Naive thymus-derived CD4-positive, alpha-beta T cell (primary cell): Measurements from ENCODE around the gene SBK2. TPM values are rescaled to one million over a fixed set of nuclear protein-coding genes. Genes with fewer than 3 reads are reported as not detected.

Experiments
- ATAC-seq: fragments of 150-1000 bp; cut with Tn5 transposase; 2 replicates; pipeline ENCODE4 v1.10.0; 2021; ENCODE audit warnings: mild to moderate bottlenecking, moderate library complexity
- CTCF ChIA-PET: fragments of 350-600 bp; sonication (Branson Sonifier 250); formaldehyde crosslinking; loops from one replicate; lab custom pipeline; 2021; ENCODE audit warnings: antibody characterized with exemption; lab: Charles Lee
- POLR2A ChIA-PET: fragments of 350-600 bp; sonication (Branson Sonifier 250); formaldehyde crosslinking; loops from one replicate; lab custom pipeline; 2021; ENCODE audit warnings: antibody characterized with exemption, inconsistent platforms; lab: Charles Lee
- DNase-seq, 9 donors: peaks; one replicate each; pipeline versions ENCODE4 v3.0.0 to v3.0.0-alpha.2; 2020 to 2022; ENCODE audit warnings: mixed read lengths in 1 of 9
- H3K27ac ChIP-seq: one replicate; pipeline ENCODE4 v1.7.0; 2013; ENCODE audit warnings: mild to moderate bottlenecking, low read depth, low read length, moderate library complexity
- H3K27me3 ChIP-seq, 2 donors: one replicate each; pipeline ENCODE4 v1.7.0; 2013; ENCODE audit warnings: low read length in 2 of 2, mild to moderate bottlenecking in 2 of 2, moderate library complexity in 2 of 2; ENCODE audit not compliant: control insufficient read depth in 2 of 2, insufficient read depth in 2 of 2
- H3K36me3 ChIP-seq, 3 experiments: 1 replicate in 2 of 3; 2 replicates in 1 of 3; pipeline ENCODE4 v1.7.0; 2013; ENCODE audit warnings: low read length in 3 of 3, mild to moderate bottlenecking in 3 of 3, moderate library complexity in 1 of 3; ENCODE audit not compliant: insufficient read depth in 3 of 3, control insufficient read depth in 2 of 3
- H3K4me1 ChIP-seq, 2 donors: one replicate each; pipeline ENCODE4 v1.7.0; 2013; ENCODE audit warnings: low read length in 2 of 2, mild to moderate bottlenecking in 2 of 2, moderate library complexity in 1 of 2; ENCODE audit not compliant: control insufficient read depth in 2 of 2, insufficient read depth in 2 of 2
- H3K4me3 ChIP-seq: 2 replicates; pipeline ENCODE4 v1.7.0; 2013; ENCODE audit warnings: mild to moderate bottlenecking, low read length
- H3K9me3 ChIP-seq, 3 experiments: 1 replicate in 2 of 3; 2 replicates in 1 of 3; pipeline ENCODE4 v1.7.0; 2013; ENCODE audit warnings: low read length in 3 of 3; ENCODE audit not compliant: control insufficient read depth in 2 of 3
- H3K27ac Mint-ChIP-seq, 9 donors: one replicate each; pipeline ENCODE4 v1.8.0; 2020 to 2022; ENCODE audit warnings: mixed read lengths in 9 of 9, mild to moderate bottlenecking in 8 of 9, moderate library complexity in 5 of 9, inconsistent platforms in 2 of 9
- H3K27me3 Mint-ChIP-seq, 5 donors: one replicate each; pipeline ENCODE4 v1.8.0; 2021 to 2022; ENCODE audit warnings: mixed read lengths in 5 of 5, mild to moderate bottlenecking in 1 of 5
- H3K36me3 Mint-ChIP-seq, 5 donors: one replicate each; pipeline ENCODE4 v1.8.0; 2020 to 2022; ENCODE audit warnings: mixed read lengths in 5 of 5, mild to moderate bottlenecking in 3 of 5, inconsistent platforms in 1 of 5
- H3K4me1 Mint-ChIP-seq, 7 donors: one replicate each; pipeline ENCODE4 v1.8.0; 2020 to 2022; ENCODE audit warnings: mixed read lengths in 7 of 7, mild to moderate bottlenecking in 3 of 7, inconsistent platforms in 1 of 7
- H3K4me3 Mint-ChIP-seq, 10 donors: one replicate each; pipeline ENCODE4 v1.8.0; 2020 to 2022; ENCODE audit warnings: mild to moderate bottlenecking in 10 of 10, mixed read lengths in 10 of 10, moderate library complexity in 6 of 10, inconsistent platforms in 2 of 10
- H3K9me3 Mint-ChIP-seq, 11 donors: one replicate each; pipeline ENCODE4 v1.8.0; 2020 to 2022; ENCODE audit warnings: mixed read lengths in 11 of 11, mild to moderate bottlenecking in 4 of 11, inconsistent platforms in 1 of 11, moderate library complexity in 1 of 11
- intact Hi-C, 2 donors: fragments of 100-400 bp; cut with micrococcal nuclease; formaldehyde crosslinking; loops; one replicate each; pipeline ENCODE4 v1.15.1; 2023
- polyA plus RNA-seq, 2 donors: library from polyadenylated mRNA; unstranded; fragments of 300-500 nt; fragmentation: Illumina TruSeq; gene quantifications; one replicate each; pipeline ENCODE4 v1.2.3, GENCODE V29; 2021
- total RNA-seq, 6 experiments: library from RNA in 5 of 6; stranded (reverse) in 5 of 6; gene quantifications; 1 replicate in 5 of 6; 2 replicates in 1 of 6; pipeline ENCODE4 v1.2.3 and lab custom pipeline; 2021 to 2026

Gene SBK2
- total and polyA plus RNA-seq, 7 experiments from 2014 or later, result not detected

DNA sequence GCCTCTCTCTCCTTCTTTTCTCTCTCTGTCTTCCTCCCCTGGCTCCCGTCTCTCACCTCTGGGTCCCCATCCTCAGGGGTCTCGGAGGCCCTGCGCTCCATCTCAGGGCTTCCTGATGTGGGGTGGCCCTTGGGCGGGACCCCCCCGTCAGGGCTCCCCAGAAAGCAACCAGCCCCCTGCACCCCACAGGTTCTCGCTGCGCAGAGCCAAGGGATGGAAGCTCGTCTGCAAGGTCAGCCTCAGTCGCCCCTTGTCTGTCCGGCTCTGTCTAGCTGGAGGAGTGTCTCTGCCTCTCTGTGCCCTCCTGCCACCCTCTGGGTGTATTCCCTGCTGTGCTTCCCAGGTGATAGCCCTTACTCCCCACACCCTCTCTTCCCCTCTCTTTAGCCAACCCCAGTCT lies 8.5 kb upstream of the SBK2 start, which contains the start of gene SBK3:
Gene SBK3 (minus strand): TSS at position 101 of the 400 bp plus-strand sequence. CDS start 0 bp downstream, at position 101.
- Histone ChIP-seq H3K27ac (no peak within 1 kb of the TSS), H3K4me1 (no peaks in the 10 kb centered on the region), H3K4me3 (no peak within 1 kb of the TSS), H3K9me3 (no peaks in the 10 kb centered on the region), H3K27me3 (no peaks in the 10 kb centered on the region), H3K36me3 (no peaks in the 10 kb centered on the region)
- ATAC-seq, result no peak
- no peak for DNase-seq
- intact Hi-C loops, result no loop called here
- Mint-ChIP-seq H3K9me3 (peaks cover 0 to 6% (median 0%) of the 10 kb centered on the region in 11 donors), H3K36me3 (no peaks in the 10 kb centered on the region), H3K27ac (peak within 1 kb of the TSS in 2 of 9 donors; percentile 23 to 25), H3K4me3 (no peak within 1 kb of the TSS), H3K4me1 (peaks cover 0 to 10% (median 0%) of the 10 kb centered on the region in 7 donors), H3K27me3 (peaks cover 11 to 38% (median 21%) of the 10 kb centered on the region in 5 donors)
- CTCF ChIA-PET, result no interaction called here
- POLR2A ChIA-PET, result no interaction called here

DNA sequence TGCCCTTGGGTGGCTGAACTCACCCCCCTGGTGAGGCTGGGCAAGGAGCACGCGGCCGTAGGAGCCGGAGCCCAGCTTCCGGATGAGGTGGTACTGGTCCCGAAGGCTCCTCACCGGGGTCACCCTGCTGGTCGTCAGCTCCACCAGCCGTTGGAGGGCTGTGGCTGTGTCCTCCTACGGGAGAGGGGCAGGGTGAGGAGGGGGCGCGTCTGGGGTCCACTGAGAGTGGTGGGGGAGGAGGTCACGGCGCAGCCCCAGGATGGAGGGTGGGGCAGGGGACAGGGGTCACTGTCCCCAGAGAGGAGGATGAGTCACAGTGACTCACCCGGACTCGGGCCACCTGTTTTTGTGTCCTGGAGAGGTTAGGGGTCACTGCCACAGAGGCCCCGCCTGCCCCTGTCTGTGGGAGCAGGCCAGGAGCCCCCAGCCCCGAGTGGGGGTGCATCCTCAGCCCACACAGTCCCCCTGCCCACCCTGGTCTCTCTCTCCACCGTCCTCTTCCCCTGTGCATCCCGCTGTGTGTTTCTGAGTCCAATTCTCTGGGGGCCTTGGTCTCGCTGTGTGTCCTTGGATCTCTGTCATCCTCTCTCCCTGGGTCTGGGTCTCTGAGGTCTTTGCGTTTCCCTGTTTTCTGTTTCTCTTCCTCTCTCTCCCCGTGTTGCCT lies 8.0 kb upstream of the SBK2 start:
- H3K27me3 ChIP-seq, result no peaks in the 10 kb centered on the region
- H3K36me3 ChIP-seq, result no peaks in the 10 kb centered on the region

DNA sequence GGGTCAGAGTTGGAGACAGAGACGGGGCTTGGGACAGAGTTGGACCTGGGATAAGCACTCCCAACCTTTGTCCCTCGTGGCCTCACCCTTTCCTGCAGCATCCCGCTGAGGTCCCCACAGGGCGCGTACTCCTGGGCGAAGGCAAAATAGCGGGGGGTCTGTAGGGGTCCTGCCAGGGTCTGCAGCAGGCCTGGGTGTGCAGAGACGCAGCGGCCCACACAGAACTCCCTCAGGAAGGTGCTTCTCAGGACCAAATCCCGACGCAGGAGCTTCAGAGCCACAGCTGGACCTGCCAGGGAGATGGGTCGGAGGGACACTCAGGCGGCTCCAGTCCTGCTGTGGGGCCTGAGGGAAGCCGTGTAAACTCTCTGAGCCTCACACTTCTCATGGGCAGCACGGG lies 7.1 kb upstream of the SBK2 start:
- ATAC-seq (no peak), DNase-seq (no peak)
- Mint-ChIP-seq H3K27ac (no peak overlapping the region), H3K27me3 (peaks cover 11 to 38% (median 21%) of the 10 kb centered on the region in 5 donors), H3K9me3 (peaks cover 0 to 6% (median 0%) of the 10 kb centered on the region in 11 donors), H3K36me3 (no peaks in the 10 kb centered on the region), H3K4me3 (no peak overlapping the region), H3K4me1 (peaks cover 0 to 10% (median 0%) of the 10 kb centered on the region in 7 donors)
- intact Hi-C loops, result no loop called here
- Histone ChIP-seq H3K27ac (no peak overlapping the region), H3K4me1 (no peaks in the 10 kb centered on the region), H3K27me3 (no peaks in the 10 kb centered on the region), H3K4me3 (no peak overlapping the region), H3K9me3 (no peaks in the 10 kb centered on the region), H3K36me3 (no peaks in the 10 kb centered on the region)
- POLR2A ChIA-PET, result no interaction called here
- CTCF ChIA-PET, result no interaction called here

More for the DNA sequence above, 8.0 kb upstream of the SBK2 start:
- no peak for DNase-seq
- no peaks in the 10 kb centered on the region for H3K9me3 ChIP-seq
- ATAC-seq, result no peak
- ChIA-PET POLR2A (no interaction called here), CTCF (no interaction called here)
- peaks cover 0 to 6% (median 0%) of the 10 kb centered on the region in 11 donors for H3K9me3 Mint-ChIP-seq
- no peaks in the 10 kb centered on the region for H3K36me3 Mint-ChIP-seq
- intact Hi-C loops, result no loop called here
- H3K27ac ChIP-seq, result no peak overlapping the region
- H3K4me1 ChIP-seq, result no peaks in the 10 kb centered on the region
- no peak overlapping the region for H3K4me3 ChIP-seq
- H3K4me1 Mint-ChIP-seq, result peaks cover 0 to 10% (median 0%) of the 10 kb centered on the region in 7 donors
- H3K4me3 Mint-ChIP-seq, result no peak overlapping the region
- peak overlapping the region in 1 of 9 donors; percentile 23 for H3K27ac Mint-ChIP-seq
- peaks cover 11 to 38% (median 21%) of the 10 kb centered on the region in 5 donors for H3K27me3 Mint-ChIP-seq

DNA sequence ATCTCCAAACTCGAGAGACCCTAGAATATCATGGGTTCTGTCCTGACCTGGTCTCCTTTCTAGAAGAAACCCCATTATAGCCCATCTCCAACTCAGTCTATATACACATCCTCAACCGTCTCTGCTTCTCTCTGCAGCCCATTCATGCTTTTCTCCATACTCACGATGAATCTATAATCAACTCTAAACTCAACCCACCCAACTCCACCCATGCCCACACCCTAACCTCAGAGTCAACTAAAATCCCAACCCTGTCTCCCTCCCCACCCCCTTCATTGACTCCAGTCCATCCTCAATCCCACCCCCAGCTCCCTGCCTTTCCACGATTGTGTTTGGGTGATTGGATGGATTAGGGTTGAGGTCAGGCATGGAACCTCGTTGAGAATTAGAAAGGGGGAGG lies 6.6 kb upstream of the SBK2 start:
- H3K4me3 Mint-ChIP-seq, result no peak overlapping the region
- H3K27me3 Mint-ChIP-seq, result peaks cover 11 to 38% (median 21%) of the 10 kb centered on the region in 5 donors
- peaks cover 0 to 6% (median 0%) of the 10 kb centered on the region in 11 donors for H3K9me3 Mint-ChIP-seq
- H3K9me3 ChIP-seq, result no peaks in the 10 kb centered on the region
- DNase-seq (no peak), ATAC-seq (no peak)
- no peaks in the 10 kb centered on the region for H3K36me3 Mint-ChIP-seq
- no peaks in the 10 kb centered on the region for H3K4me1 ChIP-seq
- no peaks in the 10 kb centered on the region for H3K36me3 ChIP-seq
- intact Hi-C loops, result no loop called here
- no peak overlapping the region for H3K27ac Mint-ChIP-seq
- H3K4me1 Mint-ChIP-seq, result peaks cover 0 to 10% (median 0%) of the 10 kb centered on the region in 7 donors
- H3K4me3 ChIP-seq, result no peak overlapping the region
- no peaks in the 10 kb centered on the region for H3K27me3 ChIP-seq
- ChIA-PET POLR2A (no interaction called here), CTCF (no interaction called here)
- no peak overlapping the region for H3K27ac ChIP-seq

DNA sequence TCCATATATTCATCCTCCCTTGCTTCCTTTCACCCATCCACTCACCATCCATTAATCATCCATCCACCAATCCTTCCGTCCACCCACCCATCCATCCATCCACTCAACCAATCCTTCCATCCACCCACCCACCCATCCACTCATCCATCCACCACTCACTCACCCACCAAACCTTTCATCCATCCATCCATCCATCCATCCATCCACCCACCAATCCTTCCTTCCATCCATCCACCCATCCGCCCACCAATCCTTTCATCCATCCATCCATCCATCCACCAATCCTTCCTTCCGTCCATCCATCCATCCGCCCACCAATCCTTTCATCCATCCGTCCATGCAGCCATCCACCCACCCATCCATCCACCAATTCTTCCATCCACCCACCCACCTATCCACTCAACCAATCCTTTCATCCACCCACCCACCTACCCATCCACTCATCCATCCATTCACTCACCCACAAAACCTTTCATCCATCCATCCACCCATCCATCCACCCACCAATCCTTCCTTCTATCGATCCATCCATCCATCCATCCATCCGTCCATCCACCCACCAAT lies 5.4 kb upstream of the SBK2 start:
- DNase-seq (no peak), ATAC-seq (no peak)
- no peaks in the 10 kb centered on the region for H3K36me3 Mint-ChIP-seq
- intact Hi-C loops, result no loop called here
- peaks cover 4 to 29% (median 16%) of the 10 kb centered on the region in 5 donors for H3K27me3 Mint-ChIP-seq
- H3K4me1 Mint-ChIP-seq, result peaks cover 0 to 10% (median 0%) of the 10 kb centered on the region in 7 donors
- Histone ChIP-seq H3K27ac (no peak overlapping the region), H3K4me1 (no peaks in the 10 kb centered on the region), H3K36me3 (no peaks in the 10 kb centered on the region), H3K4me3 (no peak overlapping the region), H3K27me3 (no peaks in the 10 kb centered on the region), H3K9me3 (no peaks in the 10 kb centered on the region)
- peaks cover 0 to 6% (median 0%) of the 10 kb centered on the region in 11 donors for H3K9me3 Mint-ChIP-seq
- H3K27ac Mint-ChIP-seq, result peak overlapping the region in 1 of 9 donors; percentile 42
- CTCF ChIA-PET, result no interaction called here
- POLR2A ChIA-PET, result no interaction called here
- no peak overlapping the region for H3K4me3 Mint-ChIP-seq

DNA sequence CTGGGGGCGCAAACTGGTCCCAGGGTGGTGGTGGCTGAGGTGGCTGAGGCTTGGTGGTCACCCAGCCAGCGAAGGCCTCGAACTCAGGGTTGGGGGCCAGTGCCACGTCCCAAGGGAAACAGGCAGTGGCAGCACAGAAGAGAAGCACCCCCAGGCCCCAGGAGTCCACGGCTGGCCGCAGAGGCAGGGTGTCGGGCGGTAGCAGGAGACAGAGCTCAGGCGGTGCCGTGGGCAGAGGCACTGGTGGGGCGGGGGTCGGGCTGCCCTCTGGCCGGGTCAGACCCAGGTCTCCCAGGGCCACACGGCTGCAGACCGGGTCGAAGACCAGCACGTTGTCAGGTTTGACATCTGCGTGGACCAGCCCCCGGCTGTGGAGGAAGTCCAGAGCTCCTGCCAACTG lies 4.2 kb upstream of the SBK2 start:
- ChIA-PET POLR2A (no interaction called here), CTCF (no interaction called here)
- DNase-seq (no peak), ATAC-seq (no peak)
- Mint-ChIP-seq H3K4me3 (no peak overlapping the region), H3K27me3 (peaks cover 2 to 20% (median 12%) of the 10 kb centered on the region in 5 donors), H3K36me3 (no peaks in the 10 kb centered on the region), H3K27ac (no peak overlapping the region), H3K4me1 (peaks cover 0 to 10% (median 0%) of the 10 kb centered on the region in 7 donors), H3K9me3 (peaks cover 0 to 6% (median 0%) of the 10 kb centered on the region in 11 donors)
- Histone ChIP-seq H3K4me1 (no peaks in the 10 kb centered on the region), H3K36me3 (no peaks in the 10 kb centered on the region), H3K27me3 (no peaks in the 10 kb centered on the region), H3K9me3 (no peaks in the 10 kb centered on the region), H3K27ac (no peak overlapping the region), H3K4me3 (no peak overlapping the region)
- intact Hi-C loops, result no loop called here
